Fibroblast of pulmonary artery (primary cell): ENCODE results near the gene NUAK2.

Experiments used
- DNase-seq: peaks from one replicate; pipeline ENCODE4 v3.0.0-alpha.2; 2010; ENCODE audit warnings: low read depth
- H3K4me3 ChIP-seq: replicated peaks from 2 replicates; pipeline ENCODE4 v1.5.1; 2011; ENCODE audit warnings: low read depth, mild to moderate bottlenecking, control low read depth, low read length, moderate library complexity
- TF ChIP-seq, protein P1 (sequence below): IDR thresholded peaks from 2 replicates; pipeline ENCODE4 v1.5.1; 2011; ENCODE audit warnings: mild to moderate bottlenecking, control low read depth, low read length, inconsistent platforms; ENCODE audit errors: missing control alignments

The NUAK2 gene

DNA sequence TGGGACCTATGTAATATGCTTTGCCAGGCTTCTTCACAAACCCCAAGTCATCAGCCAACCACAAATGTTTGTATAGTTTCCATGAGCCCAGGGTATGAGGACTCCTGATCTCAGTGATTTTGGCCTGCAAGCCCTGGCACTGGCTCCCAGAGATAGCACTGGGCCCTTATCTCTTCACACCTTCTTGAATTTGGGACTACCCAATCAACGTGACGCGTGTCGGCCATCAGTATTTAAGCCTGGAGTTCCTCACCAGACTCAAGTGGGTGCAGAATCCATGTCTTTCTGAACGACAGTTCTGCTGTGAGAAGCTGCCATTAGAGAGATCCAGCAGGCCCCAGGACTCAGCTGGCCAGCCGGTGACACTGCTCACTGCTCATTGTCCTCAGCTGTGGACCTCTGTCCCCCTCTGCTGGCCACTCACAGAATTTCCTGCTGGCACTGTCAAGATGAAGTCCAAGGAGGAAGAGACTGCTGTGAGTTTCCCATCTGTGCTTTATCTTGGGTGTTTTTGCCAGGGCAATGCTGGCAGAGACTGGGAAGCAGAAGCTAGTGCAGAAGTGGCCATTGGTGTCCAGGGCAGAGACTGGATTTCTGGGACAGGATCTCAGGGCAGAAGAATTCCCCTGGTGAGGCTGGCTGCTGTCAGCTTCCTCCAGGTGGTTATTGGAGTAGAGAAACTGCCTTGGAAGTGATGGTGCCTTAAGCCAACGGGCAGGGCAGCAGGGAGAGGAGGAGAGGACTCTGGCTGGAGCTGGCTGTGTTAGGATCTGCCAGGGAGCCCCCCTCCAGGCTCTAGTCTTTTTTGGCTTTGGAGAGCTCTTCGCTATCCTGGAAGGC lies 65.4 kb downstream of the NUAK2 start:
- peak; percentile 89 for DNase-seq
- no peak overlapping the region for H3K4me3 ChIP-seq
- TF ChIP-seq, protein P1, sequence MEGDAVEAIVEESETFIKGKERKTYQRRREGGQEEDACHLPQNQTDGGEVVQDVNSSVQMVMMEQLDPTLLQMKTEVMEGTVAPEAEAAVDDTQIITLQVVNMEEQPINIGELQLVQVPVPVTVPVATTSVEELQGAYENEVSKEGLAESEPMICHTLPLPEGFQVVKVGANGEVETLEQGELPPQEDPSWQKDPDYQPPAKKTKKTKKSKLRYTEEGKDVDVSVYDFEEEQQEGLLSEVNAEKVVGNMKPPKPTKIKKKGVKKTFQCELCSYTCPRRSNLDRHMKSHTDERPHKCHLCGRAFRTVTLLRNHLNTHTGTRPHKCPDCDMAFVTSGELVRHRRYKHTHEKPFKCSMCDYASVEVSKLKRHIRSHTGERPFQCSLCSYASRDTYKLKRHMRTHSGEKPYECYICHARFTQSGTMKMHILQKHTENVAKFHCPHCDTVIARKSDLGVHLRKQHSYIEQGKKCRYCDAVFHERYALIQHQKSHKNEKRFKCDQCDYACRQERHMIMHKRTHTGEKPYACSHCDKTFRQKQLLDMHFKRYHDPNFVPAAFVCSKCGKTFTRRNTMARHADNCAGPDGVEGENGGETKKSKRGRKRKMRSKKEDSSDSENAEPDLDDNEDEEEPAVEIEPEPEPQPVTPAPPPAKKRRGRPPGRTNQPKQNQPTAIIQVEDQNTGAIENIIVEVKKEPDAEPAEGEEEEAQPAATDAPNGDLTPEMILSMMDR, result peak; percentile 98
